Stimulated activated CD4-positive, alpha-beta T cell treated with anti-CD3 and anti-CD28 coated beads, Interleukin-1b, Interleukin-23, amount 100 ng/mL, for 1 hour (primary cell): Measurements from ENCODE around the gene PTPRZ1.

Experiments
- DNase-seq, 2 donors: peaks; one replicate each; pipeline ENCODE4 v3.0.0-alpha.2; 2020; ENCODE audit warnings: low read depth in 2 of 2

Gene PTPRZ1

DNA sequence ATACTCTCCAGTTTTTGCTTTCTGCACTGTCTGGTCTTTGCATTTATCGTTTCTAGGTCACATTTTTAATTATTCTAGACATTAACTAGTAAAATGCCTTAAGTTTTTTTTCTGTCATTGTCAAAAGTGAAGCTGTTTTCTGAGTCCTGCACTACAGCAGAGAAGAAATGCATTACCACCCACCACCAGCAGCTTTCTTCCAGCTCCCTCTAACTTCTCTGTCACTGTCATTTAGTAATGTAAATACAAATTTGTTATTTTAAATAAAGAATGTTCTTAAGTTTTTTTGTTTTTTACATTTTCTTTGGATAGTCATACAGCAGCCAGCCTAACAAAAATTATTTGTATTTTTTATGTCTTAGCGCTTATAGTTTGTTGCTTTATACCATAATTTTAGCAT, 18.8 kb downstream of the PTPRZ1 start:
- no peak for DNase-seq

DNA sequence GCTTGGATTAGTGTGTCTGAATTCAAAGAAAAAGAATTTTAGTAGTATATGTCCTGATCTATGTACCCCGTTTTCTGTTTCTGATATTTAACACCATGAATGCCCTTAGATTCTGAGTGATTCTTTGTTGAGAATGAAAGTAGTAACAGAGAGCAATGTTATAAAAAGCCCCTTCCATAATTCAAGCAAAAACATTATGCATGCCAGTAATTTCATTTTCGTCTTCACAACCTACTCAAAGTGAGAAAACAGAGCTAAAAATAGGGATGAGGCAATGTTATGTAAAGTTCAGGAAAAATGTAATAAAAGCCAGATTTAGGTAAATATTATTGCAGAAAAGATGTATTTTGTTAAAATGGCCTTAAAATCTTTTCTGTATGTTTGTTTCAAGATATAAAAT, 28.1 kb downstream of the PTPRZ1 start:
- no peak for DNase-seq

DNA sequence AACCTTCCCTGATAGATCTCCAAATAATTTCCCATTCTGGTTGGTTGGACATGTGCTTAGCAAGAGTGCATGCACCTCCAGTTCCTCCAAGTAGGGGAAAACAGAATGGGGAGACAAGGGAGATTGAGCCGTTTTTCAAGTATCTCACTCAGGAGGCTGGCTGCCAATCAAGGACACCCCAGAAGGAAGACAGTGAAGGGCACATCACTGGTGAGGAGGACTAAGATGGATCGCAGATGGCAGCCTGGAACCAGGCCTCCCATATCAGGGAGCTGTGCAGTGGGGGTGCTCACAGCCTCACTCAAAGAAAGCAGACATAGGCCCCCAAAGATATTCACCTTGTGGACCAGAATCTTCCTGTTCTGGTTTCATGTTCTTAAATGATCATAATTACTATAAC, 31.2 kb downstream of the PTPRZ1 start:
- no peak for DNase-seq

DNA sequence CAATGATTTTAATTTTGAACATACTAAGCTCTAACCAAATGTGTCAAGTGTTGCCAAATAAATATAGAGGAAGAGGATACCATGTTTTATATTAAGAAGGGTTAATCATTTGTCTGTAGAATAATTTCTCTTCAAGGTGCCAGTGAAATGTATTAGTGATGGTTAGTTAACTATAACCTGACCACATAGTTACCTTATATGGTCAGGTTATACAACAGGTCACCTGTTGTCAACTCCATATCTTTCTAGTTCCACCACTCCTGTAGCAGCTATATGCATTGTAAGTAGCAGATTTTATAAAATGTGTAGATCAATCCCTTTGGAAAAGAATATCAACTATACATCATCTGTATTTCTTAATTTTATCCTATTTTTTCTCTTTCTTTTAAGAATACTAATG, 35.1 kb downstream of the PTPRZ1 start:
- DNase-seq: no peak

GRCh38 chr7:121909716-121910345, 36.9 kb downstream of the PTPRZ1 start:
- no peak for DNase-seq

- no peak for DNase-seq
Measured at GRCh38 chr7:121913947-121914675, 41.1 kb downstream of the PTPRZ1 start.

GRCh38 chr7:121914676-121915279, 41.8 kb downstream of the PTPRZ1 start:
- no peak for DNase-seq

DNA sequence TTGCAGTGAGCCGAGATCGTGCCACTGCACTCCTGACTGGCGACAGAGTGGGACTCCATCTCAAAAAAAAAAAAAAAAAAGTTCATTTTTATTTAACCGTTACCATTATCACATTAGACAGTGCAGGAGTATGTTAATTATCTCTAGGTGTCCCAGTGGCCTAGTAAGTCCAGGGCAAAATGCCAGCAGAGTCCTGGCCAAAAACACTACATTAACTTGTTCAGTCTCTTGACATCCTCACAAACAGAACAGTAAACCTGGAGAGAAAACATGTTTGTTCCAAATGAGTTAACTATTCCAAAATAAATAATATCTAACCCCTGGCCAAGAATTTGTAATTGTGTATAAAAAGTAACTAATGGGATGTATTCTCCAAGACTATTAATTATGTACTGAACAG, 43.2 kb downstream of the PTPRZ1 start:
- DNase-seq: no peak

DNA sequence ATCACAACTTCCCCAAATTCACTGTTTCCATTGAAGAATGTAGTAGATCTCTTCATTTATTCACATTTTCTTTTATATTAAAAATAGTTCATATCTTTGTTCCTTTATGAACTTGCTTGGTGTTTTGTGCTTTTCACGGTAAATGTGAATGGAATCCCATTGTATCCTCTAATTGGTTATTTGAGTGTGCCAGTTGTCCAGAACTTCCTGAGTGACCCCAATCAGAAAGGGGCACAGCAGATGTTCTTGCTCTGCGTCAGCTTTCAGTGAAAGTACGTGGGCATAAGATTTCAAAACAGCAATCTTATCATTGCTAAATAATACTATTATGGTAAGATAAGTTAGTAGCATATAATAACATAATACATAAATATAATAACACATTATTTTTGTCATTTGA, 47.0 kb downstream of the PTPRZ1 start:
- DNase-seq: no peak

GRCh38 chr7:121924269-121925186, 51.6 kb downstream of the PTPRZ1 start:
- no peak for DNase-seq

- DNase-seq: no peak
Measured at GRCh38 chr7:121931149-121931902, 58.4 kb downstream of the PTPRZ1 start.

GRCh38 chr7:121932768-121933167, 59.8 kb downstream of the PTPRZ1 start:
- no peak for DNase-seq

DNA sequence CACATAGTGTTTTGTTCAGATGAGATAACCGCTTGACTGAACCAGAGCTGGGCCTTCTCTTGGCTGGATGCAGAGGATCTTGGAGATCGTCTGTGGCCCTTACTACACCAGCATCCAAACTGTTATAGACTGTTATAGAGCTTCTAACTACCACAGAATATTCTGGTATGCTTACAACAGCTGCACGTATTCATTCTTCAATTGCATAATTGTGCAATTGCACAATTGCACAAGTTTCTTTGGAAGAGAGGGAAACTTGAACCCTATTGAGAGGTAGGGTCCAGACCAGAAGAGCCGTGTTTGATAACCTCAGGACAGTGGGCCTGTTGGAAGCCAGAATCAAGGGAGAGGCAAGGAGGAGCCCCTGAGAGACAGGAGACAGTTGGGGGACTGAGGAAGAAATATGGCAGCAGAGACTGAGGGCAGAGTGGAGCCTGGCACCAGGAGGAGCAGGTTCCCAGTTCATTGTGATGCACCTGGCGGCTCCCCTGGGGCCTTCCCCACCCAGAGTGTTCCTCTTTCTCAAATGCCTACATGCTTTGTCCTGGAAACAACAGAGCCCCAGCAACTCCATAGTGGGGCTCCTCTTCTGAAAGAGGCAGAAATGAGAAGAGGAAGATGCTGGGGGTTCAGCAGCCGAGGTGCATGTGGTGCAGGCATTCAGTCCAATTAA, 64.1 kb downstream of the PTPRZ1 start:
- no peak for DNase-seq

DNA sequence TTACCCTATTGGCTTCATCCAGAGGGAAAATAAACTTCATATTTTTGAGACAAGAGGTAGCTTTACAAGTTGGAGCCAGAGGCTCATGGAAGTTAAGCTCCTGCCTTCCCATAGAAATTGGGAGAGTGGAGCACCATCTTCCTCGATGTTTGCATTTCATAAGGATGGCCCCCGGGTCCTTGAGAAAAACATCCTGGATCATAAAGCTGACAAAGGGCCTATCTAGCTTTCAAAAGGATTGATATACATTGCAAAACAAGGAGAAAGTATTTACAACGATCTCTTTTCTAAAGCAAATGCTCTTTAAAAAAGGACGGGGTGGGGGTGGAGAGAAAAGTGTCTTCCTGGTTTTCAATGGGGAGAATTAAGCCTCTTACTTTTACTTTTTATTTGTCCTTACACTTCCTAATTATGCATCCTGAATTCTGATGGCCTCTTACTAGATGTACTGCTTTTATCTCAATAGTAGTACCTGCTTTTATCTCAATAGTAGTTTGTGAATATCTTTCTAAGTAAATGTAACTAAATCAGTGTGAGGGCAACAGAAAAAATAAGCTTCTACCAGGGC, 65.6 kb downstream of the PTPRZ1 start:
- no peak for DNase-seq

- DNase-seq: no peak
Measured at GRCh38 chr7:121940918-121941317, 68.0 kb downstream of the PTPRZ1 start.

GRCh38 chr7:121941830-121942229, 68.9 kb downstream of the PTPRZ1 start:
- DNase-seq: no peak

GRCh38 chr7:121945066-121945465, 72.1 kb downstream of the PTPRZ1 start:
- no peak for DNase-seq

DNA sequence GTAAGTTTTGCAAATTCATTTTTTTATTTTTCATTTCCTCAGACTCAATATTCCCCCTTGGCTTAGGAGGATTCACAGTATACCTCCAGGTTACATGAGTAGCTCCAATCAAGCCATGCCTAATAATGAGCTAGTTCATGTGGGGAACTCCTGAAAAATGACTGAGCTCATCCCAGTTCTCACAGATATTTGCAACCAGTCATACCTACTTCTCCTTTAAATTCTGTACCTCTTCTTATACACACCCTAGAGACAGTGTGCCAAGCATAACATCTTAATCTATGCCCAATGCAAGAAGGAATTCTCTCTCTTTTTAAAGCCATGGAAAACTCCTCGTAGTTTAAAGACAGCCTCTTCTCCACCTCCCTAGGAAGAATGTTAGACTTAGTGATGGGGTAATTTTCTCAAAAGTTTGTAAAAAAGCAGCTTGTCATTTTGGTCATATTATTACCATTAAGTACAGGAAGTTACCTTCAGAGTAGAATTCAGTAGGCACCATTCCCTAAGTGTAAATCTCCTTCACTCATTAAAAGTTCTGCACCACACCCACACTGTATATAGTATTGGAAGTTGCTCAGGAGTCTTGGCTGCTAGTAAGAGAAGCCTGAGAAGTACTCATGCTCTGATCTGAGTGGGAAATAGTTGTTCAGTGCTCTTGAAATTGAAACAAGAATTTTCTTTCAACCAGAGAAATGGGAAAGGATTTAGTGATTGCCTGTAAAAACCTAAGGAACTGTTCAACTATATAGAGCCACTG, 72.7 kb downstream of the PTPRZ1 start:
- no peak for DNase-seq

DNA sequence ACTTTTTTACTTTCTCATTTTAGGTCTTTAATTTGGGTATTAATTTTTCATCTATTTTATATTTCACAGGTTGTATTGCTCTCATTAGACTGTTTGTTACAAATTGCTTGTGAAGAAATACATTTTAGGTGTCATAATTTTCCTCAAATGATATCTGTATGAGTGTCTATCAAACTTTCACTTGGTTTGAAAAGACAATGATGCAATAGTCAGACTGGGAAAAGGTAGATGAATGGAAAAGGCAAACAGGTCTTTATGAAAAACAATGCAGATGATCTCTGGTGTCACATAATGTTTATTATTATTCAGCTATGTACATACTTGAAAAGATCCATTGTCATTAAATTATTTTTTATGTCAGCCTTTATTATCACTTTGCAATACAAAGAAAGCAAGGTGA, 80.2 kb downstream of the PTPRZ1 start:
- DNase-seq: no peak

DNA sequence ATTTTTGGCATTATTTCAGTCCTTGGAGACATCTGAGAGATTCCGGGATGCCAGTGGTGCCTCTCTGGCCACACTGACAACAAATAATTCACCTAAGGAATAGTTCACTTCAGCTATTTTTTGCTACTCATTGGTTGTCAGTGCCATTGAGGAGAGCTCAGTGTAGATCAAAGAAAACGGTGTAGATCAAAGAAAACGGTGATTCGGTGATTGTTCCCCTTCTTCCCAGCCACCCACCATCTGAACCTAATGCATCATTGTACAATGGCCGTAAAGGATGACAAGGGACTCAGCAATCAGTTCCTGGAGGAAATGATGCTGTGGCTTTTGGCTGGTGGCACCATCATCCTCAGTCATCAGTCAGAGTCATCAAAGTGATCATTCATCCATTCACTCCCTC, 80.6 kb downstream of the PTPRZ1 start:
- no peak for DNase-seq
